OCI-LY3 (cell line): ENCODE data around the gene TBX1.

Experiments
- CTCF ChIP-seq: fragments of 200-600, 300-600 bp; sonication (generic); IDR thresholded peaks from 2 replicates; pipeline ENCODE4 v1.5.1; 2014; ENCODE audit warnings: antibody characterized with exemption, low read length, low read depth
- EZH2phosphoT487 ChIP-seq: fragments of 200-600 bp; shearing (Covaris generic); IDR thresholded peaks from 2 replicates; pipeline ENCODE4 v1.6.1; 2018; ENCODE audit warnings: antibody characterized with exemption, mixed run types, low read depth

GRCh38 chr22:19795617-19796008 lies 35.0 kb downstream of the TBX1 start:
- no peak for TF ChIP-seq CTCF
- TF ChIP-seq EZH2phosphoT487, result no peak
